22Rv1 (cell line): ENCODE data around the gene MAP3K7CL.
A peak's percentile ranks its signal among the peaks of the same experiment; 100 is the strongest.

Source experiments
- H3K27ac ChIP-seq: fragments of 450-650 bp; 2 replicates; pipeline ENCODE4 v1.5.1; 2017
- CTCF ChIP-seq: fragments of 450-650 bp; IDR thresholded peaks from 2 replicates; pipeline ENCODE4 v1.5.1; 2017; ENCODE audit warnings: mild to moderate bottlenecking
- ZFX ChIP-seq: fragments of 450-650 bp; IDR thresholded peaks from 2 replicates; pipeline ENCODE4 v1.6.1; 2017; ENCODE audit warnings: antibody characterized with exemption, borderline replicate concordance

Gene MAP3K7CL

GRCh38 chr21:29168891-29169315, 38.5 kb downstream of the MAP3K7CL start:
- no peak for TF ChIP-seq ZFX
- TF ChIP-seq CTCF = no peak
- no peak overlapping the region for H3K27ac ChIP-seq

GRCh38 chr21:29170944-29171343, 40.5 kb downstream of the MAP3K7CL start:
- H3K27ac ChIP-seq = no peak overlapping the region
- TF ChIP-seq CTCF (no peak), ZFX (no peak)

GRCh38 chr21:29172282-29172681, 41.8 kb downstream of the MAP3K7CL start:
- TF ChIP-seq CTCF = no peak
- no peak for TF ChIP-seq ZFX
- no peak overlapping the region for H3K27ac ChIP-seq

GRCh38 chr21:29174607-29175013, 44.2 kb downstream of the MAP3K7CL start:
- peak overlapping the region; percentile 71 for H3K27ac ChIP-seq
- TF ChIP-seq ZFX = no peak
- TF ChIP-seq CTCF = no peak

GRCh38 chr21:29175408-29176134, 45.1 kb downstream of the MAP3K7CL start:
- TF ChIP-seq CTCF = no peak
- TF ChIP-seq ZFX = no peak
- peak overlapping the region; percentile 71 for H3K27ac ChIP-seq

GRCh38 chr21:29176471-29177120, 46.2 kb downstream of the MAP3K7CL start:
- peak overlapping the region; percentile 71; the same call in 1 of the 2 replicates for H3K27ac ChIP-seq
- TF ChIP-seq ZFX = no peak
- TF ChIP-seq CTCF = no peak

GRCh38 chr21:29177800-29178199, 47.4 kb downstream of the MAP3K7CL start:
- no peak for TF ChIP-seq CTCF
- TF ChIP-seq ZFX = no peak
- no peak overlapping the region for H3K27ac ChIP-seq
